NCI-H1092 (cell line): Measurements from ENCODE around the gene SSTR3.
"Not testable (repeated sequence)": the region's sequence is repeated elsewhere in the genome, so short reads cannot be mapped to it uniquely, and the experiment has no call there.

Experiments
- DNase-seq: peaks from one replicate; lab custom pipeline; 2025; lab: John Stamatoyannopoulos, UW

Gene SSTR3

GRCh38 chr22:37181681-37182080 is 30.6 kb downstream of the SSTR3 start:
- DNase-seq: no peak

- DNase-seq: no peak
These were observed 31.6 kb downstream of the SSTR3 start for GRCh38 chr22:37180531-37181231.

- no peak for DNase-seq
These were observed 32.5 kb downstream of the SSTR3 start for GRCh38 chr22:37179622-37180420.

GRCh38 chr22:37179126-37179470 is 33.2 kb downstream of the SSTR3 start:
- DNase-seq: no peak

- DNase-seq: no peak
These were observed 33.7 kb downstream of the SSTR3 start for GRCh38 chr22:37178350-37179125.

GRCh38 chr22:37177755-37178154 is 34.5 kb downstream of the SSTR3 start:
- no peak for DNase-seq

GRCh38 chr22:37177221-37177620 is 35.1 kb downstream of the SSTR3 start:
- no peak for DNase-seq

- DNase-seq: no peak
These were observed 35.7 kb downstream of the SSTR3 start for GRCh38 chr22:37176464-37177061.

GRCh38 chr22:37175414-37176281 is 36.6 kb downstream of the SSTR3 start:
- DNase-seq: no peak

- no peak for DNase-seq
These were observed 37.3 kb downstream of the SSTR3 start for GRCh38 chr22:37174964-37175363.

- DNase-seq: no peak
These were observed 38.6 kb downstream of the SSTR3 start for GRCh38 chr22:37173709-37174108.

- no peak for DNase-seq
These were observed 39.7 kb downstream of the SSTR3 start for GRCh38 chr22:37172266-37173245.

GRCh38 chr22:37171662-37172061 is 40.6 kb downstream of the SSTR3 start:
- DNase-seq: no peak

- DNase-seq: not testable (repeated sequence)
These were observed 41.4 kb downstream of the SSTR3 start for GRCh38 chr22:37170689-37171405.

- no peak for DNase-seq
These were observed 42.2 kb downstream of the SSTR3 start for GRCh38 chr22:37169947-37170688.

- DNase-seq: no peak
These were observed 42.9 kb downstream of the SSTR3 start for GRCh38 chr22:37169406-37169805.

GRCh38 chr22:37167981-37168647 is 44.2 kb downstream of the SSTR3 start:
- no peak for DNase-seq
